HepG2 (cell line): ENCODE results near the gene PIP5KL1. TPM values are rescaled to one million over a fixed set of nuclear protein-coding genes. Genes with fewer than 3 reads are reported as not detected.

Source experiments
- AGO2 ChIP-seq: fragments of 200-400 bp; formaldehyde crosslinking; optimal IDR thresholded peaks from 2 replicates; pipeline ENCODE3; 2017; ENCODE audit warnings: mild to moderate bottlenecking, low read depth, low read length, moderate library complexity
- KLF15 ChIP-seq: sonication (generic); formaldehyde crosslinking; IDR thresholded peaks from 2 replicates; pipeline ENCODE4 v1.8.1; 2023; ENCODE audit warnings: borderline replicate concordance, mild to moderate bottlenecking, inconsistent platforms, missing genetic modification reagents, mixed read lengths
- MXD4 ChIP-seq: IDR thresholded peaks from 2 replicates; pipeline ENCODE4 v1.6.1; 2016; ENCODE audit warnings: mild to moderate bottlenecking, missing biosample characterization, missing genetic modification reagents
- ZNF274 ChIP-seq: sonication (generic); formaldehyde crosslinking; IDR thresholded peaks from 2 replicates; pipeline ENCODE4 v1.5.1; 2020; ENCODE audit warnings: mild to moderate bottlenecking, missing genetic modification reagents
- ZNF577 ChIP-seq: sonication (generic); formaldehyde crosslinking; IDR thresholded peaks from 2 replicates; pipeline ENCODE4 v1.4.0; 2020; ENCODE audit warnings: mild to moderate bottlenecking, low read depth, missing genetic modification reagents, borderline replicate concordance
- ZNF615 ChIP-seq: sonication (generic); formaldehyde crosslinking; IDR thresholded peaks from 2 replicates; pipeline ENCODE4 v1.5.0; 2020; ENCODE audit warnings: mild to moderate bottlenecking, missing genetic modification reagents, borderline replicate concordance
- ZNF747 ChIP-seq: sonication (generic); formaldehyde crosslinking; IDR thresholded peaks from 2 replicates; pipeline ENCODE4 v1.8.1; 2023; ENCODE audit warnings: missing genetic modification reagents, mild to moderate bottlenecking, borderline replicate concordance
- ZNF879 ChIP-seq: sonication (generic); formaldehyde crosslinking; IDR thresholded peaks from 2 replicates; pipeline ENCODE4 v1.8.1; 2023; ENCODE audit warnings: missing genetic modification reagents
- polyA plus RNA-seq, 8 experiments: library from polyadenylated mRNA; depleted of rRNA in 3 of 8; stranded (reverse) in 7 of 8; unstranded in 1 of 8; fragments of >200 nt; fragmentation: Illumina TruSeq in 4 of 8; extraction: Trizol in 4 of 8; gene quantifications; 2 replicates each; pipeline versions ENCODE4 v1.2.1 to v1.2.3, GENCODE V29; 2011 to 2016; ENCODE audit warnings: low read depth in 4 of 8, missing spikeins in 1 of 8, mixed read lengths in 1 of 8; ENCODE audit not compliant: insufficient read depth in 1 of 8
- total RNA-seq, 5 experiments: library from RNA; depleted of rRNA; stranded (reverse); fragments of >200 nt; fragmentation: Illumina TruSeq; extraction: Trizol; gene quantifications; 2 replicates each; pipeline ENCODE4 v1.2.3, GENCODE V29; 2016; ENCODE audit warnings: low read depth in 1 of 5
- TF ChIP-seq, protein P1 (sequence below): sonication (generic); formaldehyde crosslinking; IDR thresholded peaks from 2 replicates; pipeline ENCODE4 v1.5.0; 2020; ENCODE audit warnings: mild to moderate bottlenecking, missing genetic modification reagents, borderline replicate concordance
- TF ChIP-seq, protein P2 (sequence below): sonication (generic); formaldehyde crosslinking; IDR thresholded peaks from 2 replicates; pipeline ENCODE4 v1.4.0; 2020; ENCODE audit warnings: missing genetic modification reagents, borderline replicate concordance
- TF ChIP-seq, protein P3 (sequence below): sonication (generic); formaldehyde crosslinking; IDR thresholded peaks from 2 replicates; pipeline ENCODE4 v1.4.0; 2020; ENCODE audit warnings: missing genetic modification reagents
- TF ChIP-seq, protein P4 (sequence below): sonication (generic); formaldehyde crosslinking; IDR thresholded peaks from 2 replicates; pipeline ENCODE4 v1.4.0; 2020; ENCODE audit warnings: missing genetic modification reagents, borderline replicate concordance

The PIP5KL1 gene
- total and polyA plus RNA-seq, 2 of the 13 experiments (the other 11 are each of a cell fraction or from before 2014, with no cell fraction given): 0.20 to 0.49 TPM

DNA sequence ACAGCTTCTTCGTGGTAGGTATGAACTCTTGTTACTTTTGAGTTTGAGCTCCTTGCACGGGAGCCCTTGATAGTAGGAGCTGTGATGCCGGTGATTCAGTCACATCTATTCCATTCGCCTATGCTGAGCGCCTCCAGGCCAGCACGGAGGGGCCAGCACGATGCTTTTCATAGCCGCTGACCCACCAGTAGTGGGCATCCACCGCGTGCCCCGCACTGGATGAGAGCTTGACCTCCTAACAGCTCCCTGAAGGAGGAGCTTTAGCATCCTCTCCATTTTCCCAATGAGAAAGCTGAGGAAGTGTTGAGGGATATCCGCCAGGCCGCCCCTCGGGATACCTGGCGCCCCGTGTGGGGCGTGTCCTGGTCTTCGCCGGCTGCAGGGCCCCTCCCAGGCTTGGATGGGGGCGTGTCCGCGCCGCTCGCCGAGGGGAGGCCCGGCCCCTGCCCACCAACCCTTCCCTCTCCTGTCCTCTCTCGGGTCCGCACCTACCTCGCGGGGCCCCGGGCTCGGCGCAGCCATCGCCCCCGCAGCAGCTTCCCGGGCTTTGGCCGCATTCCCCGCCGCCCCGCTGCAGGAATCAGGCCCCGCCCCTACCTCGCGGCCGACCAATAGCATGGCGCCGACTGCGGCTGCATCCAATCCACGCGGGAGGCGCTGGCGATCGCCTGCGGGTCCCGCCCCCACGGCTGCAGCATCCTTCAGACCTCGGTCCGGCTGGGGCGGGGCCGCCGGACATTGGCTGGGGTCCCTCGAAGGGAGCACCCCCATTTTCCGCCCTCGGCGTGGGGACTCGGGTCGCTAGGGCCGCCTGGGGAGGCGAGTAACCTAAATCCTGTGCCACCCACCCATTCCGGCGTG is at the start of gene PIP5KL1 (continued):
- TF ChIP-seq, protein P1, sequence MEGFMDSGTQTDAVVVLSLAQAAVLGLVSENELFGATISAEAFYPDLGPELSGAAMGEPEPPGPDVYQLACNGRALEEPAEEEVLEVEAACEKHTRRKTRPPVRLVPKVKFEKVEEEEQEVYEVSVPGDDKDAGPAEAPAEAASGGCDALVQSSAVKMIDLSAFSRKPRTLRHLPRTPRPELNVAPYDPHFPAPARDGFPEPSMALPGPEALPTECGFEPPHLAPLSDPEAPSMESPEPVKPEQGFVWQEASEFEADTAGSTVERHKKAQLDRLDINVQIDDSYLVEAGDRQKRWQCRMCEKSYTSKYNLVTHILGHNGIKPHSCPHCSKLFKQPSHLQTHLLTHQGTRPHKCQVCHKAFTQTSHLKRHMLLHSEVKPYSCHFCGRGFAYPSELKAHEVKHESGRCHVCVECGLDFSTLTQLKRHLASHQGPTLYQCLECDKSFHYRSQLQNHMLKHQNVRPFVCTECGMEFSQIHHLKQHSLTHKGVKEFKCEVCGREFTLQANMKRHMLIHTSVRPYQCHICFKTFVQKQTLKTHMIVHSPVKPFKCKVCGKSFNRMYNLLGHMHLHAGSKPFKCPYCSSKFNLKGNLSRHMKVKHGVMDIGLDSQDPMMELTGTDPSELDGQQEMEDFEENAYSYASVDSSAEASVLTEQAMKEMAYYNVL (CRISPR knock-in tag): no peak
- TF ChIP-seq ZNF577 (CRISPR knock-in tag) (no peak), ZNF879 (CRISPR knock-in tag) (no peak), MXD4 (no peak; the same call in 1 of the 2 replicates), ZNF615 (CRISPR knock-in tag) (no peak), AGO2 (peak; percentile 79), ZNF747 (CRISPR knock-in tag) (no peak), ZNF274 (CRISPR knock-in tag) (no peak), KLF15 (CRISPR knock-in tag) (no peak)
- TF ChIP-seq, protein P2, sequence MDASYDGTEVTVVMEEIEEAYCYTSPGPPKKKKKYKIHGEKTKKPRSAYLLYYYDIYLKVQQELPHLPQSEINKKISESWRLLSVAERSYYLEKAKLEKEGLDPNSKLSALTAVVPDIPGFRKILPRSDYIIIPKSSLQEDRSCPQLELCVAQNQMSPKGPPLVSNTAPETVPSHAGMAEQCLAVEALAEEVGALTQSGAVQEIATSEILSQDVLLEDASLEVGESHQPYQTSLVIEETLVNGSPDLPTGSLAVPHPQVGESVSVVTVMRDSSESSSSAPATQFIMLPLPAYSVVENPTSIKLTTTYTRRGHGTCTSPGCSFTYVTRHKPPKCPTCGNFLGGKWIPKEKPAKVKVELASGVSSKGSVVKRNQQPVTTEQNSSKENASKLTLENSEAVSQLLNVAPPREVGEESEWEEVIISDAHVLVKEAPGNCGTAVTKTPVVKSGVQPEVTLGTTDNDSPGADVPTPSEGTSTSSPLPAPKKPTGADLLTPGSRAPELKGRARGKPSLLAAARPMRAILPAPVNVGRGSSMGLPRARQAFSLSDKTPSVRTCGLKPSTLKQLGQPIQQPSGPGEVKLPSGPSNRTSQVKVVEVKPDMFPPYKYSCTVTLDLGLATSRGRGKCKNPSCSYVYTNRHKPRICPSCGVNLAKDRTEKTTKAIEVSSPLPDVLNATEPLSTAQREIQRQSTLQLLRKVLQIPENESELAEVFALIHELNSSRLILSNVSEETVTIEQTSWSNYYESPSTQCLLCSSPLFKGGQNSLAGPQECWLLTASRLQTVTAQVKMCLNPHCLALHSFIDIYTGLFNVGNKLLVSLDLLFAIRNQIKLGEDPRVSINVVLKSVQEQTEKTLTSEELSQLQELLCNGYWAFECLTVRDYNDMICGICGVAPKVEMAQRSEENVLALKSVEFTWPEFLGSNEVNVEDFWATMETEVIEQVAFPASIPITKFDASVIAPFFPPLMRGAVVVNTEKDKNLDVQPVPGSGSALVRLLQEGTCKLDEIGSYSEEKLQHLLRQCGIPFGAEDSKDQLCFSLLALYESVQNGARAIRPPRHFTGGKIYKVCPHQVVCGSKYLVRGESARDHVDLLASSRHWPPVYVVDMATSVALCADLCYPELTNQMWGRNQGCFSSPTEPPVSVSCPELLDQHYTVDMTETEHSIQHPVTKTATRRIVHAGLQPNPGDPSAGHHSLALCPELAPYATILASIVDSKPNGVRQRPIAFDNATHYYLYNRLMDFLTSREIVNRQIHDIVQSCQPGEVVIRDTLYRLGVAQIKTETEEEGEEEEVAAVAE (CRISPR knock-in tag): no peak
- TF ChIP-seq, protein P3, sequence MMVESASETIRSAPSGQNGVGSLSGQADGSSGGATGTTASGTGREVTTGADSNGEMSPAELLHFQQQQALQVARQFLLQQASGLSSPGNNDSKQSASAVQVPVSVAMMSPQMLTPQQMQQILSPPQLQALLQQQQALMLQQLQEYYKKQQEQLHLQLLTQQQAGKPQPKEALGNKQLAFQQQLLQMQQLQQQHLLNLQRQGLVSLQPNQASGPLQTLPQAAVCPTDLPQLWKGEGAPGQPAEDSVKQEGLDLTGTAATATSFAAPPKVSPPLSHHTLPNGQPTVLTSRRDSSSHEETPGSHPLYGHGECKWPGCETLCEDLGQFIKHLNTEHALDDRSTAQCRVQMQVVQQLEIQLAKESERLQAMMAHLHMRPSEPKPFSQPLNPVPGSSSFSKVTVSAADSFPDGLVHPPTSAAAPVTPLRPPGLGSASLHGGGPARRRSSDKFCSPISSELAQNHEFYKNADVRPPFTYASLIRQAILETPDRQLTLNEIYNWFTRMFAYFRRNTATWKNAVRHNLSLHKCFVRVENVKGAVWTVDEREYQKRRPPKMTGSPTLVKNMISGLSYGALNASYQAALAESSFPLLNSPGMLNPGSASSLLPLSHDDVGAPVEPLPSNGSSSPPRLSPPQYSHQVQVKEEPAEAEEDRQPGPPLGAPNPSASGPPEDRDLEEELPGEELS (CRISPR knock-in tag): no peak
- TF ChIP-seq, protein P4, sequence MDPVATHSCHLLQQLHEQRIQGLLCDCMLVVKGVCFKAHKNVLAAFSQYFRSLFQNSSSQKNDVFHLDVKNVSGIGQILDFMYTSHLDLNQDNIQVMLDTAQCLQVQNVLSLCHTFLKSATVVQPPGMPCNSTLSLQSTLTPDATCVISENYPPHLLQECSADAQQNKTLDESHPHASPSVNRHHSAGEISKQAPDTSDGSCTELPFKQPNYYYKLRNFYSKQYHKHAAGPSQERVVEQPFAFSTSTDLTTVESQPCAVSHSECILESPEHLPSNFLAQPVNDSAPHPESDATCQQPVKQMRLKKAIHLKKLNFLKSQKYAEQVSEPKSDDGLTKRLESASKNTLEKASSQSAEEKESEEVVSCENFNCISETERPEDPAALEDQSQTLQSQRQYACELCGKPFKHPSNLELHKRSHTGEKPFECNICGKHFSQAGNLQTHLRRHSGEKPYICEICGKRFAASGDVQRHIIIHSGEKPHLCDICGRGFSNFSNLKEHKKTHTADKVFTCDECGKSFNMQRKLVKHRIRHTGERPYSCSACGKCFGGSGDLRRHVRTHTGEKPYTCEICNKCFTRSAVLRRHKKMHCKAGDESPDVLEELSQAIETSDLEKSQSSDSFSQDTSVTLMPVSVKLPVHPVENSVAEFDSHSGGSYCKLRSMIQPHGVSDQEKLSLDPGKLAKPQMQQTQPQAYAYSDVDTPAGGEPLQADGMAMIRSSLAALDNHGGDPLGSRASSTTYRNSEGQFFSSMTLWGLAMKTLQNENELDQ (CRISPR knock-in tag): no peak
